Measurements from ENCODE around the gene WWC2.

WWC2 gene

GRCh38 chr4:183170894-183171293 is 71.8 kb downstream of the WWC2 start:
- Mint-ChIP-seq H3K27ac (no peak overlapping the region), H3K4me1 (peaks cover 6% of the 10 kb centered on the region), H3K9me3 (no peaks in the 10 kb centered on the region), H3K4me3 (no peak overlapping the region), H3K27me3 (no peaks in the 10 kb centered on the region), H3K36me3 (peaks cover 1% of the 10 kb centered on the region)

GRCh38 chr4:183171484-183172267 is 72.6 kb downstream of the WWC2 start:
- Mint-ChIP-seq H3K4me3 (no peak overlapping the region), H3K27ac (no peak overlapping the region), H3K4me1 (peaks cover 6% of the 10 kb centered on the region), H3K36me3 (peaks cover 1% of the 10 kb centered on the region), H3K27me3 (no peaks in the 10 kb centered on the region), H3K9me3 (no peaks in the 10 kb centered on the region)

GRCh38 chr4:183172881-183173280 is 73.8 kb downstream of the WWC2 start:
- H3K27ac Mint-ChIP-seq, result no peak overlapping the region
- H3K9me3 Mint-ChIP-seq, result no peaks in the 10 kb centered on the region
- H3K4me1 Mint-ChIP-seq, result peaks cover 6% of the 10 kb centered on the region
- H3K27me3 Mint-ChIP-seq, result no peaks in the 10 kb centered on the region
- no peaks in the 10 kb centered on the region for H3K36me3 Mint-ChIP-seq
- H3K4me3 Mint-ChIP-seq, result no peak overlapping the region

GRCh38 chr4:183173580-183174526 is 74.8 kb downstream of the WWC2 start:
- Mint-ChIP-seq H3K4me3 (no peak overlapping the region), H3K4me1 (peaks cover 10% of the 10 kb centered on the region), H3K9me3 (no peaks in the 10 kb centered on the region), H3K27ac (no peak overlapping the region), H3K27me3 (no peaks in the 10 kb centered on the region), H3K36me3 (no peaks in the 10 kb centered on the region)

- Mint-ChIP-seq H3K9me3 (no peaks in the 10 kb centered on the region), H3K4me1 (peaks cover 26% of the 10 kb centered on the region), H3K27me3 (no peaks in the 10 kb centered on the region), H3K36me3 (no peaks in the 10 kb centered on the region), H3K27ac (no peak overlapping the region), H3K4me3 (no peak overlapping the region)
Observed at GRCh38 chr4:183175631-183176232, 76.7 kb downstream of the WWC2 start.

- no peak overlapping the region for H3K4me3 Mint-ChIP-seq
- no peaks in the 10 kb centered on the region for H3K36me3 Mint-ChIP-seq
- H3K27me3 Mint-ChIP-seq, result no peaks in the 10 kb centered on the region
- H3K4me1 Mint-ChIP-seq, result peaks cover 28% of the 10 kb centered on the region
- no peaks in the 10 kb centered on the region for H3K9me3 Mint-ChIP-seq
- H3K27ac Mint-ChIP-seq, result no peak overlapping the region
Observed at GRCh38 chr4:183177001-183177400, 77.9 kb downstream of the WWC2 start.

- Mint-ChIP-seq H3K36me3 (no peaks in the 10 kb centered on the region), H3K9me3 (no peaks in the 10 kb centered on the region), H3K27ac (no peak overlapping the region), H3K27me3 (no peaks in the 10 kb centered on the region), H3K4me1 (peaks cover 28% of the 10 kb centered on the region), H3K4me3 (no peak overlapping the region)
Observed at GRCh38 chr4:183178201-183178600, 79.1 kb downstream of the WWC2 start.

GRCh38 chr4:183180096-183180495 is 81.0 kb downstream of the WWC2 start:
- peaks cover 7% of the 10 kb centered on the region for H3K9me3 Mint-ChIP-seq
- no peak overlapping the region for H3K4me3 Mint-ChIP-seq
- peaks cover 5% of the 10 kb centered on the region for H3K36me3 Mint-ChIP-seq
- no peaks in the 10 kb centered on the region for H3K27me3 Mint-ChIP-seq
- H3K27ac Mint-ChIP-seq, result no peak overlapping the region
- H3K4me1 Mint-ChIP-seq, result peaks cover 38% of the 10 kb centered on the region

- H3K4me1 Mint-ChIP-seq, result peaks cover 43% of the 10 kb centered on the region
- H3K9me3 Mint-ChIP-seq, result peaks cover 7% of the 10 kb centered on the region
- H3K4me3 Mint-ChIP-seq, result no peak overlapping the region
- H3K36me3 Mint-ChIP-seq, result peaks cover 7% of the 10 kb centered on the region
- no peak overlapping the region for H3K27ac Mint-ChIP-seq
- no peaks in the 10 kb centered on the region for H3K27me3 Mint-ChIP-seq
Observed at GRCh38 chr4:183180621-183181020, 81.6 kb downstream of the WWC2 start.

GRCh38 chr4:183181081-183181480 is 82.0 kb downstream of the WWC2 start:
- H3K36me3 Mint-ChIP-seq, result peaks cover 7% of the 10 kb centered on the region
- peaks cover 44% of the 10 kb centered on the region for H3K4me1 Mint-ChIP-seq
- H3K27ac Mint-ChIP-seq, result no peak overlapping the region
- no peak overlapping the region for H3K4me3 Mint-ChIP-seq
- H3K9me3 Mint-ChIP-seq, result peaks cover 7% of the 10 kb centered on the region
- H3K27me3 Mint-ChIP-seq, result no peaks in the 10 kb centered on the region

GRCh38 chr4:183182873-183183725 is 84.0 kb downstream of the WWC2 start:
- H3K4me3 Mint-ChIP-seq, result no peak overlapping the region
- H3K27me3 Mint-ChIP-seq, result no peaks in the 10 kb centered on the region
- peaks cover 44% of the 10 kb centered on the region for H3K4me1 Mint-ChIP-seq
- no peak overlapping the region for H3K27ac Mint-ChIP-seq
- peaks cover 7% of the 10 kb centered on the region for H3K9me3 Mint-ChIP-seq
- peaks cover 9% of the 10 kb centered on the region for H3K36me3 Mint-ChIP-seq

- Mint-ChIP-seq H3K27ac (no peak overlapping the region), H3K27me3 (no peaks in the 10 kb centered on the region), H3K4me3 (no peak overlapping the region), H3K36me3 (peaks cover 9% of the 10 kb centered on the region), H3K9me3 (peaks cover 7% of the 10 kb centered on the region), H3K4me1 (peaks cover 38% of the 10 kb centered on the region)
Observed at GRCh38 chr4:183183906-183184535, 85.0 kb downstream of the WWC2 start.

- Mint-ChIP-seq H3K27me3 (no peaks in the 10 kb centered on the region), H3K27ac (no peak overlapping the region), H3K36me3 (peaks cover 9% of the 10 kb centered on the region), H3K9me3 (peaks cover 7% of the 10 kb centered on the region), H3K4me1 (peaks cover 28% of the 10 kb centered on the region), H3K4me3 (no peak overlapping the region)
Observed at GRCh38 chr4:183185018-183185417, 86.0 kb downstream of the WWC2 start.

GRCh38 chr4:183185559-183185958 is 86.5 kb downstream of the WWC2 start:
- Mint-ChIP-seq H3K27me3 (no peaks in the 10 kb centered on the region), H3K9me3 (peaks cover 7% of the 10 kb centered on the region), H3K27ac (no peak overlapping the region), H3K36me3 (peaks cover 9% of the 10 kb centered on the region), H3K4me3 (no peak overlapping the region), H3K4me1 (peaks cover 23% of the 10 kb centered on the region)

GRCh38 chr4:183186813-183187212 is 87.8 kb downstream of the WWC2 start:
- Mint-ChIP-seq H3K27ac (no peak overlapping the region), H3K9me3 (peaks cover 7% of the 10 kb centered on the region), H3K4me3 (no peak overlapping the region), H3K36me3 (peaks cover 9% of the 10 kb centered on the region), H3K27me3 (no peaks in the 10 kb centered on the region), H3K4me1 (peaks cover 16% of the 10 kb centered on the region)
